Fibroblast of skin of right biceps (primary cell): ENCODE results near the gene ELF3.
"Not testable (repeated sequence)": the region's sequence is repeated elsewhere in the genome, so short reads cannot be mapped to it uniquely, and the experiment has no call there.

Source experiments
- DNase-seq: peaks from one replicate; pipeline ENCODE4 v3.0.0-alpha.2; 2013

Gene ELF3

DNA sequence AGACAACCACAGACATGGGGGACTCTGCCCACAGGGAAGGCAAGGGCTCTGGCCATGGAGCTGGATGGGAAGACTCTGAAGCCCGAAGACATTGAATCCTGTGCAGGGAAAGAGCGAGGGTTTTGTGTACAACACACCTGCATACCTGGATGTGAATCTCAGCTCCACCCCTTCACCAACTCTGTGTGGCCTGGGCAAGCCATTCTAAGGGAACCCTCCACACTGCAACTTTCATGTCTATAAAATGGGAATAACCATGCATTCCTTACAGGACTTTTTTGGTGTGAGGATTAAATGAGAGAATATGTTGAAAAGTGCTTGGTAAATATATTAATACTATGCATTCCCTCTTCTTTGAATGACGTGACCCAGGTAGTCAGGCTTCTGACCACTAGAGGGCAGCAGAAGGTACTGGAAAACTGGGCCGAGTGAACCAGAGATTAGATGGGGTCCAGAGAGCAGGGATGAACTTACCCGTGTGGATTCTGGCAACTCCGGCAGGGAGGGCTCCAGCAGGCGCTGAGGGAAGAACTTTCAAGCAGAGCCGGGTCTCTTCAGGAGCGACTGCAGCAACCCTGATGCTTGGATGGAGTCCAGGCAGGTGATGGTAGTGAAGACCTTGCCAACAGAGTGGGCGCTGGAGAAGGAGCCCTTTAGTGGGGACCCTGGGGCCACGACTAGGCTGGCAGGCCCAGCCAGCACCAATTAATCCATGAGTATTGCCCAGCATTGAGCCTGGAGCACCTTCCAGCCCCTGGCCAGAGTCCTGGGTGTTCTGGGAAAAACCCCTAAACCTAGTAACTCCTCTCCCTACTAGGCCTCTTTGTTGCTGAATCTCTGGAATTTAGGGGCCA lies 834 bp upstream of the ELF3 start:
- peak; percentile 72 for DNase-seq

DNA sequence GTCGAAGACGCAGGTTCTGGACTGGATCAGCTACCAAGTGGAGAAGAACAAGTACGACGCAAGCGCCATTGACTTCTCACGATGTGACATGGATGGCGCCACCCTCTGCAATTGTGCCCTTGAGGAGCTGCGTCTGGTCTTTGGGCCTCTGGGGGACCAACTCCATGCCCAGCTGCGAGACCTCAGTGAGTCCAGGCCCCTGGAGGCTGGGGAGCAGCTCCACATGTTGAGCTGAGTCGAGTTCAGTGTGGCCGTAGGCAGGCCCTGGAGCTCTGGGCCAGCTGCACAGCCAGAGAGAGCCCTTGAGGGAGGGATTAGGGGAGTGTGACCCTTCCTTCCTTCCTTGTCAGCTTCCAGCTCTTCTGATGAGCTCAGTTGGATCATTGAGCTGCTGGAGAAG lies 1.6 kb downstream of the ELF3 start:
- no peak for DNase-seq

DNA sequence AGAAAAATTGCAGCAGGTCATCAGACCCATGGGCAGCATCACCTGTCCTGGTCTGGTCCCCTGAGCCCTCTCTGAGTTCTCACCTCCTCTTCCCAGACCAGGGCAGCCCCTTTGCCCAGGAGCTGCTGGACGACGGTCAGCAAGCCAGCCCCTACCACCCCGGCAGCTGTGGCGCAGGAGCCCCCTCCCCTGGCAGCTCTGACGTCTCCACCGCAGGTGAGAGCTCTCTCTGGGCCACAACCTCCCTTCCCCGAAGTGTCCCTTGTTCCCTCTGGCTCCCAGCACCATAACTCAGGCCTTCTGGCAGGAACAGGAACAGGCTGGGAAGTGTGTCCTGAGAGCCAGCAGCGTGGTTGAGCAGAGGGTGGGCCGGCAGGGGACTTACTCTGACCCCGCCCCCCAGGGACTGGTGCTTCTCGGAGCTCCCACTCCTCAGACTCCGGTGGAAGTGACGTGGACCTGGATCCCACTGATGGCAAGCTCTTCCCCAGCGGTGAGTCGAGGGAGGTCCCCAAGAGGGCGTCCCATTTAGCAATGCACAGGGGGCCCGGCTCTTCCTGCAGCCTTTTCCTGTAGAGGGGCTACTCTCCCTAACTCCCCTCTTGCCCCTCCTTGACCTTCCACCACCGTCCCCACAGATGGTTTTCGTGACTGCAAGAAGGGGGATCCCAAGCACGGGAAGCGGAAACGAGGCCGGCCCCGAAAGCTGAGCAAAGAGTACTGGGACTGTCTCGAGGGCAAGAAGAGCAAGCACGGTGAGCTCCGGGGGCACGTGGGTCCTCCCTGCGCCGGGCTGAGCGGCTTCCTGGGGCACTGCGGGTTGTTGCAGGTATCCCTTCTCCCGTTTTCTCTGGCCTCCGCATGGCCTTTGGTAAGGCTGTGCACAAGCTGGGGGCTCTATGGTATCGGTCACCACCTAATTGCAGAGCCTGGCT lies 2.4 kb downstream of the ELF3 start:
- DNase-seq = no peak

DNA sequence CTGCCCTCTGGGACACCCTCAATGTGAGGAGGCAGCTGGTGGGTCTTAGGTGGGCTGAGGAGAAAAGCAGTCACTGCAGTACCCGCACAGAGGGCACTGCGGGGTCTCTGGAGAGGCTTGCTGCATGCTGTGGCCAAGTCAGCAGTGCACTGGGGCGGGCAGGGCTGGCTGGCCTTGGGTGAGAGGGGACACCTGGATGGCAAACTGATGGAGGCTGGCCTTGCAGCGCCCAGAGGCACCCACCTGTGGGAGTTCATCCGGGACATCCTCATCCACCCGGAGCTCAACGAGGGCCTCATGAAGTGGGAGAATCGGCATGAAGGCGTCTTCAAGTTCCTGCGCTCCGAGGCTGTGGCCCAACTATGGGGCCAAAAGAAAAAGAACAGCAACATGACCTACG lies 3.2 kb downstream of the ELF3 start:
- no peak for DNase-seq

DNA sequence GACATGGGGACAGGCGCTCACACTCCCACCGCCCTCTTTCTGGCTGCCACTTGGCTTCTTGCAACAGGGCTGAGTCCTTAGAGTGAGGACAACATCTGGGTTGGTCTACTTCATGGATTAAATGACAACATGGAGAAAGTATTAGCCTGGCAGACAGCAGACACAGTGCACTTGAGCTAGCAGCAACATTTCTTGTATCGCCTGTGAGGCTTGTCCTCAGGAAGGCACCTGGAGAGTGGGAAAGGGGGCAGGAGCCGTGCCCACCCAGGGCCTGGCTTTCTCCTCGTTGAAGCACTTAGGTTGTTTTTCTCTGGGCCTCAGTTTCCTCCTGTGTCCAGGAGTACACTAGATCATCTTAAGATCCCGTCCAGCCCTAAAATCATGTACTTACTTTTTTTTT lies 3.7 kb downstream of the ELF3 start:
- no peak for DNase-seq

DNA sequence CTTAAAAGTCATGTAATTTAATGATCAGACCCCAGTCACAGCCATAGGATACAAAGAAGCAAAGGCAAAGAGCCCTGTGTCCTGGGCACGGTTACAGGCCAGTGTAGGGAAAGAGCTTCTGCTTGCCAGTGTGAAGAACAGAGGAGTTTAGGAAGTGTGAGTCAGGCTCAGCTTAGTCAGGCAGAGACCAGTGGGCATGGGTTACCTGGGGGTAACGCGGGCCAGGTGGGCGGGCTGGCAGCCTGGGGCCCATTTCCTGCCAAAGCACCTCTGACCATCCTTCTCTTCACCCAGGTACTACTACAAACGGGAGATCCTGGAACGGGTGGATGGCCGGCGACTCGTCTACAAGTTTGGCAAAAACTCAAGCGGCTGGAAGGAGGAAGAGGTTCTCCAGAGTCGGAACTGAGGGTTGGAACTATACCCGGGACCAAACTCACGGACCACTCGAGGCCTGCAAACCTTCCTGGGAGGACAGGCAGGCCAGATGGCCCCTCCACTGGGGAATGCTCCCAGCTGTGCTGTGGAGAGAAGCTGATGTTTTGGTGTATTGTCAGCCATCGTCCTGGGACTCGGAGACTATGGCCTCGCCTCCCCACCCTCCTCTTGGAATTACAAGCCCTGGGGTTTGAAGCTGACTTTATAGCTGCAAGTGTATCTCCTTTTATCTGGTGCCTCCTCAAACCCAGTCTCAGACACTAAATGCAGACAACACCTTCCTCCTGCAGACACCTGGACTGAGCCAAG lies 4.7 kb downstream of the ELF3 start:
- DNase-seq = no peak

DNA sequence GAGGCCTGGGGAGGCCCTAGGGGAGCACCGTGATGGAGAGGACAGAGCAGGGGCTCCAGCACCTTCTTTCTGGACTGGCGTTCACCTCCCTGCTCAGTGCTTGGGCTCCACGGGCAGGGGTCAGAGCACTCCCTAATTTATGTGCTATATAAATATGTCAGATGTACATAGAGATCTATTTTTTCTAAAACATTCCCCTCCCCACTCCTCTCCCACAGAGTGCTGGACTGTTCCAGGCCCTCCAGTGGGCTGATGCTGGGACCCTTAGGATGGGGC lies 5.2 kb downstream of the ELF3 start:
- no peak for DNase-seq

DNA sequence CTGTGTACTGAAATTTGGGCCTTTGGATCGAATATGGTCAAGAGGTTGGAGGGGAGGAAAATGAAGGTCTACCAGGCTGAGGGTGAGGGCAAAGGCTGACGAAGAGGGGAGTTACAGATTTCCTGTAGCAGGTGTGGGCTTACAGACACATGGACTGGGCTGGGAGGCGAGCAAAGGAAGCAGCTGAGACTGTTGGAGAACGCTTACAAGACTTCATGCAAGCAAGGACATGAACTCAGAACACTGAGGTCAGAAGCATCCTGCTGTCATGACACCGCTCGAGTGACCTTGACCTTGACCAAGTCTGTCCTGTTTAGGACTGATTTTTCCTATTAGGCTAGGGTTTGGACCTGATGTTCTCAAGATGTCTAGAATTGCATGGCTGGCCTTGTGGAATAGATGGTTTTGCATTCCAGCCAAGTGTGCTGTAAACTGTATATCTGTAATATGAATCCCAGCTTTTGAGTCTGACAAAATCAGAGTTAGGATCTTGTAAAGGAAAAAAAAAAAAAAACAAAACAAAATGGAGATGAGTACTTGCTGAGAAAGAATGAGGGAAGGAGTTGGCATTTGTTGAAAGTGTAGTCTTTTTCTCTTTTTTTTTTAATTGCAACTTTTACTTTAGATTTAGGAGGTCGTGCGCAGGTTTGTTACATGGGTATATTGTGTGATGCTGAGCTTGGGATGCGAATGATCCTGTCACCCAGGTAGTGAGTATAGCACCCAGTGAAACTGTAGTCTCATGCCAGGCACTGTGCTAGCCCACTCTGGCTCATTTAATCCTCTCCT lies 5.8 kb downstream of the ELF3 start:
- peak; percentile 16 for DNase-seq

DNA sequence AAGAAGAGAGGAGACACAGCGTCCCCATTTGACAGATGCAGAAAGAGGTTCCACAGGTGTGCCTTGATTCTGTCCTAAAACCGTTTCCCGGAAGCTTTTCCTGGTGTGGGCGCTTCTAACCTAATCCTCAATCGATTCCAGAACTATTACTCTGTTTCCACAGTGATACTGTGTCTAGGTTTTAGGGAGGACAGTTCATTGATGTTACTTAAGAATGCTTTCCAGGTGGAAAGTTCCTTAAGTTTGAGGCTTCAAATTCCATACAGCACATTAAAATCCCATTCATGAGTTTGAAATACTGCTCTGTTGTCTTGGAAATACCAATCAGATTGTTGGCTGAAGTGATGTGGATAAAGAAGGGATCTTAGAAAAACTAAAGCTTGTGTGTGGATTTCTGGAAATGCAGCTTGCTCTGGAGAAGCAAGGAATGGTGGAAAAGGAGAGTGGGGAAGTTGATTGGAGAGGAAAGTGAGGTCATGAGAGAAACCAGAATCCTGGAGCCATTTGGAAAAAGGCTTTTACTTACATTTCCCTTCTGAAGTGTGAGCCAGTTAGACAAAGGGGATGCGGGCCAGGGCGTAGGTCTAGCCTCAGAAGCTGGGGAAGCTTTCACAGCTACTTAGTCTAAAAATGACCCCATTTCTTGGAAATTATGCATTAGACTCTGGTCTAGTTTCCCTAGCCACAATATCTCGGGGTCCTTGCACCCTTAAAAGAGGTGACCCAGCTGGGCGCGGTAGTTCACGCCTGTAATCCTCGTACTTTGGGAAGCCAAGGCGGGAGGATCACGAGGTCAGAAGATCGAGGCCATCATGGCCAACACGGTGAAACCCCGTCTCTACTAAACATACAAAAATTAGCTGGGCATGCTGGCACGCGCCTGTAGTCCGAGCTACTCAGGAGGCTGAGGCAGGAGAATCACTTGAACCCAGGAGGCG lies 6.7 kb downstream of the ELF3 start:
- DNase-seq = no peak

DNA sequence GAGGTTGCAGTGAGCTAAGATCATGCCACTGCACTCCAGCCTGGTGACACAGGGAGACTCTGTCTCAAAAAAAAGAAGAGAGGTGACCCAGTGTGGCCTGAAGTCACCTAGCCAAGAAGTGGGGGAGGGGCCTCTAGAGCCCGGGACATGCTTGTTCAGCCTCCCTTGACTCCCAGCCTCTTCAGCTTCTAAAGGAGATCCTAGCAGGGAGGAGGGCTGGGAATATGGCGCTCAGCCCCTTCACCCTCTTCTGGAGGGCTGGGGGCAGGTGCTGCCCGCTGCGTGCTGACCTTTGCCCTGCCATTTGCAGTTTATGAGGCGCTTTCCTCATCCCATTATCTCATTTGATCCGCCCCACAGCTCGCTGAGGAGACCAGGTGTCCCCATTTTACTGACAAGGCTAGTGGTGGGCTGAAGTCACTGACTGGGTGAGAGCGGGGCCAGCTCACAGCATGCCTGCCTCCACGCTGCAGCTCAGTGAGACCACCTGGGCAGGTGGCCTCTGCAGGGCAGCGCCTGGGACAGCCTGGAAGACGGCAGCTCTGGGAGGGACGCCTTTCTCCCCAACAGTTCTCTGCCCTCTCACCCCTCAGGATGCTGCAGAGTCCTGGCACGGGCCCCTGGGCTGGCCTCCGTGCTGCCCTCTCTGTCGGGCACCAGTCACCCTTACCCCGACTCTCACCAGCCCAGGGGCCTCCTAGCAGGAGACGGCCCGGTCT lies 7.5 kb downstream of the ELF3 start:
- no peak for DNase-seq

DNA sequence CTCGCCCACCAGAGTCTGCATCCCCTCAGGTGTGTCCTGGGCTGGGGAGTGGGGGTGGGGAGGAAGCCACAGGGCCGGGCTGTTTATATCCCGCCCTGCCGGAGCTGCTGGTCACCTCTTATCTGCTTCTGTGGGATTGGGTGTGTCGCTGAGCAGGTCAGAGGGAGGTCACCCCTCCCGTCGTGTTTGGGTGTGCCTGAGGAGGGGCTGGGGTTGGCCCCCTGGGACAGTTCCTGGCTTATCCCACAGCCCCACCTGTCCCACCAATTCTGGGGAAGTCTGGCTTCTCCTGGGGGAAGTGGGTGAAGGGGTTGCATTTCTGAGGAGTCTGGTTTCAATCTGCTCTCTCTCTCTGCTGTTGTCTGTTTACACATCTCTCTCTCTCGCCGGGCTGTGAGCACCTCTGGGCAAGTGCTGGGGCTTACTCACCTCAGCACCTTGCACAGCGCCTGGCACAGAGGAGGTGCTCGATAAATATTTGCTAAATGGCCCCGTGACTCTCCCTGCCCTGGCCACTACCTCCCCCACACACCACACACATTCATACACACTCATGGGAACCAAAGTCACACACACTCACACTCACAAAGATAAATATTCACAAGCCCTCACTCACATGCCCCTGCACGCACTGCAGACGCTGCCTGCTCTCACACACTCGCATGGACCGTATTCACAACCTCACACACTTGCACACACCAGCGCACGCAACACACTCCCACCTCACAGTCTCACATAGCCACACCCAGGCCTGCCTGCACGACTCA lies 8.3 kb downstream of the ELF3 start:
- DNase-seq = no peak

DNA sequence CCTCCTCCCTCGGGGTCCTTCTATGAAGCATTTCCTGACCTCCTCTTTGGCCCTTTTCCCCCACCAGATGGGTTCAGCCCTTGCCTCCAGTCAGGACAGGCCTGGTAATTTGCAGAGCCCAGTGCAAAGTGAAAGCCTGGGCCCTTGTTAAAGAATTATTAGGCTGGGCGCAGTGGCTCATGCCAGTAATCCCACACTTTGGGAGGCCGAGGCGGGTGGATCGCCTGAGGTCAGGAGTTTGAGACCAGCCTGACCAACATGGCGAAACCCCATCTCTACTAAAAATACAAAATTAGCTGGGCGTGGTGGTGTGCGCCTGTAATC lies 8.8 kb downstream of the ELF3 start:
- not testable (repeated sequence) for DNase-seq

DNA sequence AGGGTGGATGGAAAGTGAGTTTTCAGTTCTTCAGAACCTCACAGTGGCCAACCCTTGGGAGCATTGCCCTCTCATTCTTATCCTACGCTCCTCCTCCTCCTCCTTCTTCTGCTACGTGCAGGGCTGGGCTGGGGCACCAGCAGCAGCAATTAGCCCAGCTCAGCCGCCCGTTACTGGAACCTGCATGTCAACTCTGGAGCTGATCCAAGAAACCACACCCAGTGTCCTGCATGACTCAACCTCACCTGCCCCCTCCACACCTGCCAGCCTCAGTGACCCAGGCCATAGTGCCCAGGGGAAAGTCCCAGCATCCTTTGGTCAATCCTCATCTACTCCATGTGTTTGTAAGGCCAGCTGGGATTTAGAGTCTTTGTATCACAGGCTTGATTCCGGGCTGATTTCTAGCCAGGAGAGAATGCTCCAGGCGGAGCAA lies 12.6 kb downstream of the ELF3 start:
- DNase-seq = no peak

DNA sequence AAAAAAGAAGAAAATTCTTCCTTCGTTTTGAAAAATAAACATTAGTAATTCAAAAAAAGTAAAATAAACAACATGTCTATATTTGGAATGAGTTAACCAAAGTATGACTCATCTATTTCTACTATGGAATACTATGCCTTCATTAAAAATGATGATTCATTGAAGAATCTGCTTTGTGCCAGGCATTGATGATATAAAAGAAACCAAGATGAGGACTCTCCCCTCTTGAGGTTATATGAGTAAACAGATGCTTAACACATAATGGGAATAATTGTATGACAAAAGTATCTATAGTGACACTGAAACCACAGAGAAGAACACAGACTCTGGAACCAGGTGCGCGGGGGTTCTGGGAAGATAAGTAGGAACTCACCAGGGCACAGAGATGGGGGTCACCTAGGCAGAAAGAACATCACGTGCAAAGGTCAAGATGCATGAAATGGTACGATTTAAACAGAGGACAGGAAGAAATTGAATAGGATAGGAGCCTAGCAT lies 18.8 kb downstream of the ELF3 start:
- DNase-seq = peak; percentile 89

DNA sequence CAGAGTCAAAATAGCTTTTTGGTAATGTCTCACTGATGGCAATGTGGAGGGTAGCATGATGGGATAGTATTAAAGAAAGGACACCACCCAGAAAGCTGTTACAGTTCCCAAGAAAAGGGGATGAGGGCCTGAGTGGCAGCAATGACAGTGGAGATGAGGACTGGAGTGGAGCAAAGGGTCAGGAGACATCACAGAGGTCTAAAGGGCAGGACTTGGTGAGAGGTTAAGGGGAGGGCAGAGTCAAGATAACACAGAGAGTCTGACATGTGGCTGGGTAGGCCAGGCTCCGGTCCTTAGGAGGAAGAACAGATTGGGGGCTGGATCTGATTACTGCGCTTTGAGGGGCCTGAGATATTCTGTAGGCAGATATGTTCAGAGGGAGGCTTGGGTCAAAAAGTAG lies 19.3 kb downstream of the ELF3 start:
- no peak for DNase-seq

DNA sequence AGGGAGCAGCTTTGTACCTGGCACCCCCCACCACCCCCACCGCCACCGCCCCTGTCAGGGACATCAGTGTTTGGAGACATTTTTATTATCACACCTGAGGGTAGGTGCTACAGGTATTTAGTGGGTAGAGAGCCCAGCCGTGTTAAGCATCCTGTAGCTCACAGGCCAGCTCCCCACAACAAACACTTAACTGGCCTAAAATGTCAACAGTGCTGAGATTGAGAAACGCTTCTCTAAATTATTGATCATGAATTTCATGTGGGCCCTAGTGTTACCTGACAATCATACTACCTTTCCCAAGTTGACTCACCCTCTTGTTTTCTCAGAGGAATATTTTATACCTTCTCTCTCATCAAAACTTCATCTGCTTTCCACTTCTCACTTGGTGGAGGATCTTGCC lies 21.4 kb downstream of the ELF3 start:
- DNase-seq = no peak

DNA sequence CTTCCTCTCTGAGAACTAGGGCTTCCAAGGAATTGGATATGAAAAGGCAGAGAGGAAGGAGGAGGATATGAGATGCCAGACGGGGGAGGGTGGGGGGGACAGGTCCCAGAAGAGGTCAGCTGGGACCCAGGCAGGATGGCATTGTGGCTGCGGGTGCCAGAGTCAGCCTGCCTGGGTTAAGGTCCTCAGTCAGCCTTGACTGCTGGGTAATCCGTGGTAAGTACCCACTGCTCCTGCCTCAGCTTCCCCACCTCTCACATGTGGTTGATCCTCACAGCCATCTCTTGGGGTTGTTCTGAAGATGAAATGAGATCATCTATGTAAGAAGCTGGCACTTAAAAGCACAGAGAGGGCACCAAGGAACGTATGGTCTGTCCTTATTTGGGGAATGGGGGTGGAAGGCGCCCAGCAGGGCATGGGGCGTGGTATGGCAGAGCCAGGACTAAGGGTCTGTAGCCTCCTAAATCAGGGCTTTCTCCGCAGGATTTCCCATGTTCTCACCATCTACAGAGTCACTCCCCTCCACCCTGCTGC lies 23.8 kb downstream of the ELF3 start:
- no peak for DNase-seq

DNA sequence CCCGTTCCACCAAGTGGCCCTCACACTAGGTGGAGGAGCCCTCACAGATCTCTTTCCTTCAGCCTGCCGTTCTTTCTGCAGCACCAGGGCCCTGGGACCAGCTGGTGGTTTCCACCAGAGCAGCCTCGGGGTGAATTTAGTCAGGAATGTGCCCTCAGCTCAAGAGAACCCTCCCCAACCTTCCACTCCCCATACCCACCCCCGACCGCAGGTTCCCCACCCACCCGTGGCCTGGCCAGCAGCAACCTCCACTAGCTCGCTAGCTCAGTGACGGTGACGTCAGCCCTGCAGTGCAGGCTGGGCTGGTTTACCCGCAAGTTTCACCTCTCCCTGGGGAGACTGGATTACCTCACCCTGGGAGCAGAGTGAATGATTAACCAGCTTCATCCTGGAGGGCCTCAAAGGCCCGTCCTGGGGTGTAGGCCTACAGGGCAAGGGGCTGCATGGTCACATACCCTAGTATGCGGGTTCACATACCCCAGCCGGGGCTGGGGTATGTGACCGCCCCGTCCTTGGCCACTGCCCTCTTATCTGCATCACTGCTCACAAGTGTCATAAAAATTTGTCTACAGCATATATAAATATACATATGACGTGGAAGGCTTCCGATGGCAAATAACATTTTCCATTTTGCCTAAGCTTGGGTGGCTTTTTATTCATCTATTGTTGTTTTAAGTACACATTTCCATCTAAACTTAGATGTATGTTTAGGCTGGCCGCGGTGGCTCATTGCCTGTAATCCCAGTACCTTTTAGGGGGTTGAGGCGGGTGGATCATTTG lies 24.5 kb downstream of the ELF3 start:
- DNase-seq = peak; percentile 95
